ENCODE results near the gene LTBP3. TPM values are rescaled to one million over a fixed set of nuclear protein-coding genes. Genes with fewer than 3 reads are reported as not detected.

The LTBP3 gene
- total and polyA plus RNA-seq, 2 donors (not counting 3 experiments of a cell fraction or from before 2014, with no cell fraction given) = 120 to 209 TPM

- TF ChIP-seq CTCF (IDR thresholded peaks at IDR 0.05; ENCODE audit: extremely low read depth in 1 of 2, insufficient read depth in 1 of 2, low read depth in 1 of 2, low read length in 2 of 2) (peak; percentile 55 to 57), MYC (IDR thresholded peaks at IDR 0.05; ENCODE audit: low read depth, low read length) (no peak)
- H3K27me3 ChIP-seq (ENCODE audit: control insufficient read depth in 2 of 2, insufficient read depth in 2 of 2, low read length in 2 of 2) = no peaks in the 10 kb centered on the region
- H3K9me3 ChIP-seq (replicated peaks; ENCODE audit: control insufficient read depth, insufficient read depth, low read length) = no peaks in the 10 kb centered on the region
- H3K4me3 ChIP-seq (replicated peaks in 1 of 3; ENCODE audit: insufficient read depth in 1 of 3, low read depth in 1 of 3, low read length in 3 of 3) = no peak overlapping the region
- DNase-seq (ENCODE audit: low read depth, low spot score) = peak; percentile 44
- H4K20me1 ChIP-seq (replicated peaks; ENCODE audit: control insufficient read depth, extremely low read depth, insufficient read depth, low read length) = no peaks in the 10 kb centered on the region
- intact Hi-C loops (cut with micrococcal nuclease) = no loop called here
- ChIA-PET POLR2A (no interaction called here), CTCF (interaction anchor here (0.8 to 2.4 kb wide), 8 partner anchors 9 to 42 kb away, joined by 3 to 18 read pairs (median 5); partner anchors contain the start of genes FAM89B, SCYL1 and ZNRD2)
- peaks cover 20% of the 10 kb centered on the region for H3K4me1 ChIP-seq (ENCODE audit: control insufficient read depth, extremely low read depth, insufficient read depth, low read length)
- dilution Hi-C loops (cut with MboI; ENCODE audit: extremely low pct_ligation_motif_present, low sequenced_read_pairs) = no loop called here
- no TSS peak for BruUV-seq (replicated peaks)
- H3K4me2 ChIP-seq (ENCODE audit: insufficient read depth, low read length) = no peak overlapping the region
- peaks cover 0 to 36% of the 10 kb centered on the region in 2 experiments for H3K36me3 ChIP-seq (ENCODE audit: control insufficient read depth in 2 of 2, extremely low read depth in 1 of 2, insufficient read depth in 2 of 2, low read length in 2 of 2)
- H3K27ac ChIP-seq (ENCODE audit: insufficient read depth, low read depth, low read length) = no peak overlapping the region
- H2AFZ ChIP-seq (ENCODE audit: low read depth, low read length) = no peak overlapping the region
- no peak for FAIRE-seq
- no peaks in the 10 kb centered on the region for H3K9me1 ChIP-seq (replicated peaks; ENCODE audit: control insufficient read depth, extremely low read depth, insufficient read depth, low read length)
- no peak overlapping the region for H3K9ac ChIP-seq (replicated peaks; ENCODE audit: extremely low read depth, insufficient read depth, low read length)
- H3K79me2 ChIP-seq (ENCODE audit: control insufficient read depth, insufficient read depth, low read length) = peaks cover 14% of the 10 kb centered on the region
These were observed 6.4 kb downstream of the LTBP3 start for GRCh38 chr11:65551572-65552387.

GRCh38 chr11:65549096-65549495 lies 9.1 kb downstream of the LTBP3 start:
- no peaks in the 10 kb centered on the region for H3K9me3 ChIP-seq (replicated peaks; ENCODE audit: control insufficient read depth, insufficient read depth, low read length)
- no peaks in the 10 kb centered on the region for H3K27me3 ChIP-seq (ENCODE audit: control insufficient read depth in 2 of 2, insufficient read depth in 2 of 2, low read length in 2 of 2)
- no peak for TF ChIP-seq POLR2A (IDR thresholded peaks at IDR 0.05; ENCODE audit: low read depth, low read length)
- no peak for TF ChIP-seq CTCF (IDR thresholded peaks at IDR 0.05; ENCODE audit: extremely low read depth in 1 of 2, insufficient read depth in 1 of 2, low read depth in 1 of 2, low read length in 2 of 2)
- TF ChIP-seq MAX (IDR thresholded peaks at IDR 0.05; ENCODE audit: insufficient read depth, insufficient read length) = no peak
- no peak for TF ChIP-seq GATA2 (IDR thresholded peaks at IDR 0.05; ENCODE audit: insufficient read depth, insufficient read length, low read depth, low read length)
- TF ChIP-seq POLR2AphosphoS5 (IDR thresholded peaks at IDR 0.05; ENCODE audit: insufficient read depth, low read depth, low read length) = no peak
- no peak for TF ChIP-seq MYC (IDR thresholded peaks at IDR 0.05; ENCODE audit: low read depth, low read length)
- no peak for TF ChIP-seq FOS (IDR thresholded peaks at IDR 0.05; ENCODE audit: borderline replicate concordance, insufficient read depth, low read length)
- TF ChIP-seq JUN (IDR thresholded peaks at IDR 0.05; ENCODE audit: borderline replicate concordance, insufficient read depth, insufficient read length, low read depth) = no peak
- no peak for TF ChIP-seq EZH2 (IDR thresholded peaks at IDR 0.05; ENCODE audit: borderline replicate concordance, low read depth, low read length, severe bottlenecking)
- dilution Hi-C loops (cut with MboI; ENCODE audit: extremely low pct_ligation_motif_present, low sequenced_read_pairs) (no loop called here), intact Hi-C loops (cut with micrococcal nuclease) (no loop called here)
- no peak overlapping the region for H3K4me2 ChIP-seq (ENCODE audit: insufficient read depth, low read length)
- FAIRE-seq = no peak
- H3K4me3 ChIP-seq (replicated peaks in 1 of 3; ENCODE audit: insufficient read depth in 1 of 3, low read depth in 1 of 3, low read length in 3 of 3) = no peak overlapping the region
- no peak overlapping the region for H3K9ac ChIP-seq (replicated peaks; ENCODE audit: extremely low read depth, insufficient read depth, low read length)
- peaks cover 0 to 40% of the 10 kb centered on the region in 2 experiments for H3K36me3 ChIP-seq (ENCODE audit: control insufficient read depth in 2 of 2, extremely low read depth in 1 of 2, insufficient read depth in 2 of 2, low read length in 2 of 2)
- DNase-seq (ENCODE audit: low read depth, low spot score) = no peak
- H3K27ac ChIP-seq (ENCODE audit: insufficient read depth, low read depth, low read length) = no peak overlapping the region
- H2AFZ ChIP-seq (ENCODE audit: low read depth, low read length) = no peak overlapping the region
- H3K9me1 ChIP-seq (replicated peaks; ENCODE audit: control insufficient read depth, extremely low read depth, insufficient read depth, low read length) = no peaks in the 10 kb centered on the region
- no peaks in the 10 kb centered on the region for H3K79me2 ChIP-seq (ENCODE audit: control insufficient read depth, insufficient read depth, low read length)
- CTCF ChIA-PET = interaction anchor here (0.7 to 1.6 kb wide), 4 partner anchors 8 to 23 kb away, joined by 3 to 5 read pairs (median 4); partner anchors contain the start of genes FAM89B and ZNRD2
- no peaks in the 10 kb centered on the region for H3K4me1 ChIP-seq (ENCODE audit: control insufficient read depth, extremely low read depth, insufficient read depth, low read length)
- H4K20me1 ChIP-seq (replicated peaks; ENCODE audit: control insufficient read depth, extremely low read depth, insufficient read depth, low read length) = no peaks in the 10 kb centered on the region
- POLR2A ChIA-PET = no interaction called here
- no TSS peak for BruUV-seq (replicated peaks)

All from endothelial cell of umbilical vein (primary cell).